ENCODE results near the gene IGSF5. TPM values are rescaled to one million over a fixed set of nuclear protein-coding genes. Genes with fewer than 3 reads are reported as not detected.

The IGSF5 gene
- total and polyA plus RNA-seq, 4 donors, result 0.06 to 0.11 (median 0.06) TPM; not detected in 1

GRCh38 chr21:39812983-39813382, 68.0 kb downstream of the IGSF5 start:
- Histone ChIP-seq H3K4me3 (no peak overlapping the region), H3K9me3 (ENCODE audit: control insufficient read depth in 4 of 4, insufficient read depth in 3 of 4, low read length in 3 of 4) (peaks cover 0 to 2% (median 0%) of the 10 kb centered on the region in 4 donors), H3K4me1 (ENCODE audit: control insufficient read depth in 5 of 5, insufficient read depth in 5 of 5, low read length in 5 of 5) (peaks cover 0 to 6% (median 0%) of the 10 kb centered on the region in 5 donors), H3K9ac (ENCODE audit: insufficient read depth in 1 of 2, low read length in 2 of 2) (no peak overlapping the region), H3K27ac (ENCODE audit: low read depth in 1 of 2, low read length in 1 of 2) (no peak overlapping the region), H3K27me3 (ENCODE audit: control insufficient read depth in 3 of 3, insufficient read depth in 3 of 3, low read length in 2 of 3) (peaks cover 0 to 28% (median 3%) of the 10 kb centered on the region in 3 donors), H3K36me3 (ENCODE audit: control insufficient read depth in 4 of 4, insufficient read depth in 4 of 4, low read length in 4 of 4) (no peaks in the 10 kb centered on the region)
- WGBS, 2 donors, result 93 to 96% methylated on average over 1 of the region's 1 CpG
- DNase-seq, result no peak
- ATAC-seq (ENCODE audit: insufficient read depth, low FRiP score), result no peak
- no peak for TF ChIP-seq CTCF (IDR thresholded peaks at IDR 0.05; ENCODE audit: control extremely low read depth, extremely low read depth)

GRCh38 chr21:39818557-39818956, 73.6 kb downstream of the IGSF5 start:
- WGBS, 2 donors, result 63 to 64% methylated on average over 2 of the region's 2 CpGs
- peaks cover 0 to 2% (median 0%) of the 10 kb centered on the region in 4 donors for H3K9me3 ChIP-seq (ENCODE audit: control insufficient read depth in 4 of 4, insufficient read depth in 3 of 4, low read length in 3 of 4)
- no peak overlapping the region for H3K4me3 ChIP-seq
- H3K9ac ChIP-seq (ENCODE audit: insufficient read depth in 1 of 2, low read length in 2 of 2), result no peak overlapping the region
- no peak for TF ChIP-seq CTCF (IDR thresholded peaks at IDR 0.05; ENCODE audit: control extremely low read depth, extremely low read depth)
- no peak overlapping the region for H3K27ac ChIP-seq (ENCODE audit: low read depth in 1 of 2, low read length in 1 of 2)
- peaks cover 0 to 39% (median 0%) of the 10 kb centered on the region in 3 donors for H3K27me3 ChIP-seq (ENCODE audit: control insufficient read depth in 3 of 3, insufficient read depth in 3 of 3, low read length in 2 of 3)
- no peaks in the 10 kb centered on the region for H3K36me3 ChIP-seq (ENCODE audit: control insufficient read depth in 4 of 4, insufficient read depth in 4 of 4, low read length in 4 of 4)
- no peak for DNase-seq
- ATAC-seq (ENCODE audit: insufficient read depth, low FRiP score), result no peak
- H3K4me1 ChIP-seq (ENCODE audit: control insufficient read depth in 5 of 5, insufficient read depth in 5 of 5, low read length in 5 of 5), result no peaks in the 10 kb centered on the region

- no peaks in the 10 kb centered on the region for H3K4me1 ChIP-seq (ENCODE audit: control insufficient read depth in 5 of 5, insufficient read depth in 5 of 5, low read length in 5 of 5)
- ATAC-seq (ENCODE audit: insufficient read depth, low FRiP score), result no peak
- H3K9ac ChIP-seq (ENCODE audit: insufficient read depth in 1 of 2, low read length in 2 of 2), result no peak overlapping the region
- no peak for DNase-seq
- H3K36me3 ChIP-seq (ENCODE audit: control insufficient read depth in 4 of 4, insufficient read depth in 4 of 4, low read length in 4 of 4), result no peaks in the 10 kb centered on the region
- no peak overlapping the region for H3K27ac ChIP-seq (ENCODE audit: low read depth in 1 of 2, low read length in 1 of 2)
- H3K9me3 ChIP-seq (ENCODE audit: control insufficient read depth in 4 of 4, insufficient read depth in 3 of 4, low read length in 3 of 4), result no peaks in the 10 kb centered on the region
- peaks cover 0 to 34% (median 0%) of the 10 kb centered on the region in 3 donors for H3K27me3 ChIP-seq (ENCODE audit: control insufficient read depth in 3 of 3, insufficient read depth in 3 of 3, low read length in 2 of 3)
- no peak overlapping the region for H3K4me3 ChIP-seq
- TF ChIP-seq CTCF (IDR thresholded peaks at IDR 0.05; ENCODE audit: control extremely low read depth, extremely low read depth), result no peak
- whole genome bisulfite sequencing, 2 donors, result 85 to 94% methylated on average over 3 of the region's 3 CpGs
Observed at GRCh38 chr21:39822042-39822441, 77.1 kb downstream of the IGSF5 start.

- H3K27me3 ChIP-seq (ENCODE audit: control insufficient read depth in 3 of 3, insufficient read depth in 3 of 3, low read length in 2 of 3), result peaks cover 0 to 18% (median 0%) of the 10 kb centered on the region in 3 donors
- 52 to 81% methylated on average over 1 of the region's 1 CpG for WGBS, 2 donors
- no peaks in the 10 kb centered on the region for H3K9me3 ChIP-seq (ENCODE audit: control insufficient read depth in 4 of 4, insufficient read depth in 3 of 4, low read length in 3 of 4)
- TF ChIP-seq CTCF (IDR thresholded peaks at IDR 0.05; ENCODE audit: control extremely low read depth, extremely low read depth), result no peak
- no peaks in the 10 kb centered on the region for H3K4me1 ChIP-seq (ENCODE audit: control insufficient read depth in 5 of 5, insufficient read depth in 5 of 5, low read length in 5 of 5)
- ATAC-seq (ENCODE audit: insufficient read depth, low FRiP score), result no peak
- DNase-seq, result no peak
- no peak overlapping the region for H3K4me3 ChIP-seq
- H3K27ac ChIP-seq (ENCODE audit: low read depth in 1 of 2, low read length in 1 of 2), result no peak overlapping the region
- H3K9ac ChIP-seq (ENCODE audit: insufficient read depth in 1 of 2, low read length in 2 of 2), result no peak overlapping the region
- no peaks in the 10 kb centered on the region for H3K36me3 ChIP-seq (ENCODE audit: control insufficient read depth in 4 of 4, insufficient read depth in 4 of 4, low read length in 4 of 4)
Observed at GRCh38 chr21:39825250-39825649, 80.3 kb downstream of the IGSF5 start.
